Dedifferentiated amniotic fluid mesenchymal stem cell (primary cell): Measurements from ENCODE around the gene TRPM3.
A peak's percentile ranks its signal among the peaks of the same experiment; 100 is the strongest.

Source experiments
- DNase-seq: peaks from one replicate; pipeline ENCODE4 v3.0.0-alpha.2; 2016; ENCODE audit errors: extremely low spot score

Gene TRPM3

DNA sequence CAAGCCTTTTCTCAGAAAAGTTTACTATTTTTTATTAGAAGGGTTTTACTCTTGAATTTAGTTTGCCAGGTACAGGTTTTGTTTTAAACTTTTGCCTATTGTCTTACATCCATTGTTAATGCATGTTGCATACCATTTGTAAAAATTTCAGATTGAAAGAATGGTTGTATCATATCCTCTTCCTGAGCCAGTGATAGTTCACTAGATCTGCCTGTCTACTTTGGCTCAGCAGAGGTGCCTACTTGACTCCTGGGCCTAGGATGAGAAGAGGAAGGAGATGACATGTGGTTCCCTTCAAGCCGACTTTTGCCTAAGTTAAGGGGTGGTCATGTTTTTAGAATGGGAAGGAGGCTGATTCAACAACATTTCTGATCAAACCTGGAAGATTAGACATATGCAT is 232.9 kb downstream of the TRPM3 start:
- DNase-seq, result no peak

- no peak for DNase-seq
These were observed 233.6 kb downstream of the TRPM3 start for GRCh38 chr9:70887826-70888225.

GRCh38 chr9:70883963-70884793 is 237.2 kb downstream of the TRPM3 start:
- DNase-seq, result no peak

- peak; percentile 24 for DNase-seq
These were observed 238.4 kb downstream of the TRPM3 start for GRCh38 chr9:70883056-70883455.

- no peak for DNase-seq
These were observed 240.1 kb downstream of the TRPM3 start for GRCh38 chr9:70881333-70881732.

DNA sequence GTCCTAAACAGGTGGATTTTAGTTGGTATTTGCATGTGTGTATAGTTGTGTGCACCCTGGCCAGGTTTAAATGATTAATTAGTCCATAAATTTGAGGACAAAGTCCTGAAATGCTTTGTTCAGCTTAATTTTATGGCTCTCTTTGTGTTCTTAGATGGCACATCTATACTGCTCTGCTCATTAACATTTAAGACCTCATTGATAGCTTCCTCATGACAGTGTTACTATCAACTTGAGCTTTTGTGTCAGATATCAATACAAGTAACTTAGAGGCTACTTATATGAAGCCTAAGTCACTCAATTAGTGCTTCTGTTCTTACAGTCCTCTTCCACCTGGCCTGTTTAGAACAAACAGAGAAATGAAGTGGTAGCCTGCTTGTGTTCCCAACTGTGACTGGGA is 240.9 kb downstream of the TRPM3 start:
- no peak for DNase-seq

- DNase-seq, result no peak
These were observed 242.8 kb downstream of the TRPM3 start for GRCh38 chr9:70878576-70878975.

DNA sequence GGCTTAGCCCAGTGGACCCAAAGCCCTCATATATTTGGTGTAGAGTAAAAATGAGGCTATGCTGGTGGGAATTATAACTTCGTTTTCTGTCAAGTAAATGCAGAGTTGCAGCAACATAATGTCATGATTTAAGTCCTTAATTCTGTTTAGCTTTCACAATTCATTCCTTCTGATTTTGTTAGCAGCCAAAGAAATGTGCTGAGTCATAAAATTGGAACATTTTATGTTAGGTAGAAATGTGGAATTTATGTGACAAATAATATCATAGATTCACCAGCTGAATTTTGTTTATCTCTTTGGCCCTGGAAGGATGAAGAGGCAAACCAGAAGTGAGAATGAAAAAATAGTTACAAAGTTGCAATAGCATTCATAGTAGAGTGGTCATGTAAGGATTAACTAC is 247.0 kb downstream of the TRPM3 start:
- peak; percentile 30 for DNase-seq

DNA sequence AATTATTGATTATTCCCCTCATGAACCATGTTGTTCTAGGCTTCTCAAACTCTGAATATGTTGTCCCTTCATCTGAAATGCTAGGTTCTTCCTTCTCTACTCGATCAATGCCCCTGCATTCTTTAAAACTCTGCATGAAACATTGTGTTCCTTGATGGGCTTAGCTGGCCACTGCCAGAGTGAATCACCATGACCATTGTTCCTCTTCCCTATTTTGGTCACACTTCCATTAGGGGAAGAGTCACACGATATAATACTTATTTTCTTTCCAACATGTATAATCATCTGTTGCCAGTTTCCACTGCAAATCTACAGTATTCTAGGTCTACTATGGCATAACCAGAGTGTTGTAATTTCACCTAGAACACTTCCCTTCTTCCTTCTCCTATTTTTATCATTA is 247.9 kb downstream of the TRPM3 start:
- no peak for DNase-seq

DNA sequence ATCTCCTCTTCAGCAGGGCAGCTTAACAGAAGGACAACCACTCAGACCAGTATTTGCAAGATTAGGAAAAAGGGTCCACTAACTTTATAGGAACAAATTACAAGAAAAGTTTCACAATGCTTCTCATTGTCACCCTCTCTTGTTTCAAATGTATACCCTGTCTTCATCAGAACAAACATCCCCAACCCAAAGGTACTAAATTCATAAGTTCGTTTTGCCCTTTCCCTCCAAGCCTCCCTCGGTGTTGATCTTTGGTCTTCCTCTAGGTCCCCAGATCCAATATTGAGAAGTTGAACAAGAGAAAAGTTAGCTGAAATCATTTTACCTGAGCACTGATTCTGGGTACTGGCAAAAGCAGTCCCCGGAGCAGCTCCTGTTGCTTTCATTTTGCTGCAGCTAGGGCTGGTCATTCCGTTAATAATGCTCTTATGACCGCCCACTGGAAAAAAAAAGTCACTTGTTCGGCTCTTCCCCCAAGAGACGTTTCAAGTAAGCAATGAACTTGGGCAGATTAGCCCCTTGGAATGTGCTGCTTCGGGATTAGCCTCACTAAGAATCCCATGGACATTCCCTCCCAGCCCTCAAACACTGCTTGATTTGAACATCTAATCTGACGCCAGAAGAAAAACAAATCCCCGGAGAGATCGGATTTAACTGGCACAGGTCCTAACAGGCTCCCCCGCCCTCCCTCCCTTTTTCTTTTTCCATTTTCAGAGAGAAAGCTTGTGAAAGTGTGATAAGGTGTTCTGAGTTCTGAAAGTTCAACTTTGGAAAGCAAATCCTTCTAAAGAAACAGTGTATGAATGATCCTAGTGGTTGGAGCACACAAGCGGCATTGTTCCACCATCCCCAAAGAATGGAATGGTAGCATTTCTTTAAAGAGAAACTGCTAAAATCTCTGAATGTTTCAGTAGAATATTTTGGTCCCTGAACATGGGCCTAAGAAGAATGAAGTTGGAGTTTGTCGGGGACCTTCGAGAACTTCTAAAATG is 252.5 kb downstream of the TRPM3 start:
- no peak for DNase-seq

DNA sequence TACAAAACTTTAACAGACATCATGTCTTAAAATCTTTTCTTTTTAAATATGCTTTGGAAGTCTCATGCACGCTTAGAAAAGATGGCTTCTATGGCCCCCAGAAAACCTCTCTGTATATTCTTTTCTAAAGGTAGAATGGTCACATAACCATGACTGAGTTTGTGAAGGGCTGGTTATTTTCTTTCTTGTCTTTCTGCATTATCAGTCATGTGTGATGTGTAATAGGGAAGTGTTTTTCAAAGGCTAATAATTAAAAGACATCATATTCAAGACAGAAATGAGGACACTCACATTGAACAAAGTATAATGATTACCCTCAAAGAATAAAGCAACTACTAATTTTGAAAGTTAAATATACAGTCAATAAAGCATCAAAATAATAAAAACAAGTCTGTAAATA is 253.4 kb downstream of the TRPM3 start:
- no peak for DNase-seq

- no peak for DNase-seq
These were observed 255.9 kb downstream of the TRPM3 start for GRCh38 chr9:70865471-70865870.

DNA sequence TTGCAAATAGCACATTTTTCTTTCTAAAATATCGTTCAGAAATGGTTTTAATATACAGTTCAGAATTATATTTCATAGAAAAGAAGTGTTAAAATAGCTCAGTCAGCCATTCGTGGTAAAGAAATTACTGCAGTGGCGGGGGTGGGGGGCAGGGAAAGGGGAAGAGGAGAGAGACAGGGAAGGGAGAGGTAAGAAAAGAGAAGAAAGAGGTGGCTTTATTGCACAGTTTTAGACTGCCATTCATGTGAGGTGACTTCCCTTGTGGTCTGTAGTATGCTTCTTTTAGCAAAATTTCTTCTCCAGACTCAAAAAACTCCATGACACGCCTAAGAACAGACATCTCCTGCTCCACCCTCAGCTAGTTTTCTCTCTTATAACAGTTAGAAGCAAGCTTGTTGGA is 259.6 kb downstream of the TRPM3 start:
- no peak for DNase-seq

DNA sequence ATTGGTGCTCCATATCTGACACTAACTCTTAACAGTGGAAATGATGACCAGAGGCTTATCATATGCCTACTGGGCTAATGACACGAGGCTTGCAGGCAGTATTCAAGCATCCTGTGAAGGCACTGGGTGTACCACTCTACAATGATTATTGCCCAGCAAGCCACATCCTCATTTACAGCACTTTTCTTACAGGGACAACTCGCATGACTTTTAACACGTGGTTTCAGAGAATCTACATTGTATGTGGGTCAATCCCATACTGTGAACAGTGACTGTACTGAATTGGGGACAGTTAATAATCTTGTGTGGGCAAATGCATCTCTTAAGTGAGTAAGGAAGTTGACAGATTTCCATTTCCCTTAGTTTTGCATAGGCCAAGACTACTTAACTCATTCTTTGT is 260.0 kb downstream of the TRPM3 start:
- DNase-seq, result no peak

GRCh38 chr9:70859694-70860093 is 261.7 kb downstream of the TRPM3 start:
- DNase-seq, result no peak

DNA sequence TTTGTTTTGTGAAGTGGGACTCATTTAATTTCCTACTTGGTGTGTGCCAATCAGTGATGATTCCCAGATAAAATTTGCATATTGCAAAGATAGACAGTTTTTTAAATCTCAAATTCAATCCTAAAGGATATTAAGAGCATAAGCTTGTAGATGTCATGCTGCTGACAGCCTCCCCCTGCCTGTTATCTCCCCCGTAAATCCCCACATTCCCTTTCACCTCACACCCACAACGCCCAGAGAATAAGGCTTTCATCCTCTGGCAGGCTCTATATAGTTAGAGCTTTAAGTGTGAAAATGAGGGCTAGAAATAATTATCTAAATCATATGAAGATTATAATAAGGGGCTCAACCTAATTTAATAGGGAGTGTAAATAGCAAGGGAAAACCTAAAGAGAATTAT is 265.0 kb downstream of the TRPM3 start:
- no peak for DNase-seq

- no peak for DNase-seq
These were observed 268.6 kb downstream of the TRPM3 start for GRCh38 chr9:70852711-70853240.

DNA sequence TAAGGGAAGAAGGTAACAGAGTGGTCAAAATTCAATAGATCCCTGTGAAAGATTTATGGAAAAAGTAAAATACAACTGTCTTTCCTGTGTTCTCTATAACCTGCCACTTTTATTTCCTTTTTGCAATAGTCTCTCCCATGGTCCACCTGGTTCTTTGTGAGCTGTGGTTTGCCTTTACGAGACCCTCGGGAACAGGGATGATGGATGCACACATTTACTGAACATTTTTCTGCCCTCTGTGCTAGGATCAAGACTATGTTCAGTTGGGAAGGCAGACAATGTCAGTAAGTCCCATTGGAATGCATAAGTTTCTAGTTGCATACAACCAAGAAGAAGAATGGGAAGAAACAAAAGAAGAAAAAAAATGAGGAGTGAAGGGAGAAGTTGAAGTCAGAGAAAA is 281.2 kb downstream of the TRPM3 start:
- DNase-seq, result no peak

DNA sequence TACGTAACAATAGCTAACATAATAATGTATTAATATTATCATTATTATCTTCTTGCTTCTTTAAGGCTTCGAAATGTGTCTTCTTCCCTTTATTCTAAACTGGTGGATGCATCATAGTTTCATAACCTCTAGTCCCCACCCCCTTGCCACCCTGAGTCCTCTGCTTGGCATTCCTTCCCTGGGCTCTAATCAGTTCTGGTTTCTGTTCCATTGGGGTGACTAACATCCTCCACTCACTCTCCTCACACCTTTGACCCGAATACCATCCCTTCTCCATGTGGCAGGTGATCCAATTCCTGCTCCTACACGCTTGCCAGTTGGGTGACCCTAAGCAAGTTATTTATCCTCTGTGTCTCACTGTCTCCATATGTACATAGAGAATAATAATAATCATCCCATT is 286.1 kb downstream of the TRPM3 start:
- DNase-seq, result no peak

DNA sequence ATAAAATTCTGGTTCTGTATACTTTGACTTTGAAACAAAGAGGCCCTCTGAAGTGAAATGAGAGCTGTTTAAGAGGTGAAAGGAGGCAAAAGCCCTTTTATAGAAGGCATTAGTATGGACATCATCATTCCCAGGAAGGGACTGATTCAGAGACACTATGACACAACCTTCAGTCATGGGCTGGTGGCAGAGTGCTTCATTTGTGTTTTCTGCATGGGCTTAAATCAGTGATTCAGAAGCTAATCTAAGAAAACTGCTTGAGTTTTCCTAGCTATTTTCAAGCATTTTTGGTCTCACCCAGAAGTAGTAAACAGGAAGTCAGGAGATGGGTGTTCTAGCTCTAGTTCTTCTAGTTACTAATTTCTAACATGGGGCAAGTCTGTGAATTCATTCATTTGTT is 288.9 kb downstream of the TRPM3 start:
- DNase-seq, result no peak

GRCh38 chr9:70830618-70831017 is 290.8 kb downstream of the TRPM3 start:
- no peak for DNase-seq

DNA sequence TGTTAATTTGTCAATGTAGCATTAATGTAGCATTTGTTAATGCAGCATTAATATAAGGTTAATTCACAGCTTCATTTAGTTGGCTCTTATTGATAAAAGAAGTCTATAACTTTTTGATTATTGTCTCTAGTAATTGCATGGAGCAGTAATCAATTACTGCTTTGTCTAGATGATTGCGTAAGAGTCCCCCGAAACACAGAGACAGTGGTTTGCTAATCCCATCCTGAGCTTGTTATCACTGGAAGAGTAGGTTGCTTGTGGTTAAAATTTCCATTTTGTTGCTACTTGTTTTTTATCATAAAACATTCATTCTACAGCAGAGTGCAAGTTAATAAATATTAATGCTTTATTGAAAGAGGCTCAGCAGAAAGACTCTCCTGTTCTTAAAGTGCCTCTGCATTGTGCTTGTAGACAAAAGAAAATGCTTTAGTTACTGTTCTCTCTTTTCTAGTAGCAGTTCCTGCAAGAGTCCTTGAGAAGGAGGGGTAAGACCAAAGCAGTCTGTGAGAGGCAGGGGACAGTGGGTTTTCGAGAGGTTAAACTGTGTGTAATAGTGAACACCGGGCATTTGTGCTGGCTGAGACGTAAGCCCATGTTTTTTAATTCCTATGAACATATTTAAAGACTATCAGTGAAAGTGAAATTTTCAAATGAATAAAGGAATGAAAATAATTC is 291.7 kb downstream of the TRPM3 start:
- DNase-seq, result no peak
